AG04449 (cell line): ENCODE measurements around the gene THOP1.
A peak's percentile ranks its signal among the peaks of the same experiment; 100 is the strongest.

Experiments used
- CTCF ChIA-PET: fragments of 350-600 bp; formaldehyde crosslinking; extraction: SDS; loops from one replicate; lab custom pipeline; 2021; ENCODE audit warnings: antibody characterized with exemption; lab: Yijun Ruan, JAX
- POLR2A ChIA-PET: fragments of 400-600, 350-600 bp; formaldehyde crosslinking; extraction: SDS; loops from one replicate; lab custom pipeline; 2020; ENCODE audit warnings: antibody characterized with exemption, inconsistent platforms; lab: Yijun Ruan, JAX
- DNase-seq: peaks from one replicate; pipeline ENCODE4 v3.0.0-alpha.2; 2010; ENCODE audit warnings: low read depth, low spot score
- H3K4me3 ChIP-seq: 2 replicates; pipeline ENCODE4 v1.5.1; 2011; ENCODE audit warnings: low read depth, mild to moderate bottlenecking, control low read depth, low read length
- CTCF ChIP-seq: IDR thresholded peaks from one replicate; pipeline ENCODE4 v1.5.1; 2011; ENCODE audit warnings: mild to moderate bottlenecking, moderate library complexity, low read length, control low read depth, inconsistent platforms; ENCODE audit not compliant: insufficient read depth; ENCODE audit errors: missing control alignments

Gene THOP1

GRCh38 chr19:2827840-2828489 is 42.7 kb downstream of the THOP1 start:
- no peak for TF ChIP-seq CTCF
- no peak overlapping the region for H3K4me3 ChIP-seq
- ChIA-PET POLR2A (no interaction called here), CTCF (interaction anchor here (1.4 kb wide), 1 partner anchor 9 kb away, joined by 6 read pairs; the partner anchor contains the start of gene ZNF554)
- DNase-seq = no peak

GRCh38 chr19:2834294-2834871 is 49.1 kb downstream of the THOP1 start:
- H3K4me3 ChIP-seq = no peak overlapping the region
- TF ChIP-seq CTCF = no peak
- ChIA-PET CTCF (interaction anchor here (2.0 to 2.4 kb wide), 2 partner anchors 12 to 53 kb away, joined by 6 to 7 read pairs; no protein-coding TSS in a partner anchor), POLR2A (no interaction called here)
- DNase-seq = no peak

GRCh38 chr19:2837430-2837829 is 52.1 kb downstream of the THOP1 start:
- H3K4me3 ChIP-seq = no peak overlapping the region
- POLR2A ChIA-PET = no interaction called here

GRCh38 chr19:2840794-2841791 is 55.8 kb downstream of the THOP1 start, which contains the start of gene ZNF555:
ZNF555 (plus strand) TSS chr19:2841475; CDS start chr19:2841573, 98 bp downstream.
- peak; percentile 60 for TF ChIP-seq CTCF
- POLR2A ChIA-PET = no interaction called here
- DNase-seq = peak; percentile 93

More at GRCh38 chr19:2837430-2837829, 52.1 kb downstream of the THOP1 start:
- TF ChIP-seq CTCF = no peak
- no peak for DNase-seq
- CTCF ChIA-PET = interaction anchor here (1.4 kb wide), 1 partner anchor 12 kb away, joined by 6 read pairs; no protein-coding TSS in a partner anchor

GRCh38 chr19:2841855-2842574 is 56.7 kb downstream of the THOP1 start:
- CTCF ChIA-PET = interaction anchor here (0.6 to 2.3 kb wide), 8 partner anchors 9 to 46 kb away, joined by 3 to 9 read pairs (median 4); partner anchors contain the start of gene ZNF554
- TF ChIP-seq CTCF = no peak
- POLR2A ChIA-PET = no interaction called here
- DNase-seq = no peak
- peak overlapping the region; percentile 89 for H3K4me3 ChIP-seq

More at GRCh38 chr19:2840794-2841791, 55.8 kb downstream of the THOP1 start, which contains the start of gene ZNF555:
- H3K4me3 ChIP-seq = peak within 1 kb of the TSS; percentile 89
- CTCF ChIA-PET = interaction anchor here (0.6 to 2.3 kb wide), 10 partner anchors 9 to 463 kb away, joined by 3 to 9 read pairs (median 3); partner anchors contain the start of gene ZNF554
